GM13976 (cell line): ENCODE data around the gene SCAF8.

Experiments
- DNase-seq: peaks from one replicate; pipeline ENCODE4 v3.0.0; 2012; ENCODE audit warnings: low spot score
- in situ Hi-C: fragments of 300-500 bp; cut with MboI; formaldehyde crosslinking; loops from one replicate; pipeline ENCODE4 v1.12.0; 2022; ENCODE audit warnings: low sequenced_read_pairs, mixed read lengths, inconsistent platforms; ENCODE audit not compliant: unreplicated experiment
- TF ChIP-seq, protein P1 (sequence below): IDR thresholded peaks from 2 replicates; pipeline ENCODE4 v1.5.1; 2012; ENCODE audit warnings: borderline replicate concordance, mild to moderate bottlenecking; ENCODE audit not compliant: insufficient read depth; ENCODE audit errors: extremely low read depth, missing control alignments, control extremely low read depth

The SCAF8 gene

DNA sequence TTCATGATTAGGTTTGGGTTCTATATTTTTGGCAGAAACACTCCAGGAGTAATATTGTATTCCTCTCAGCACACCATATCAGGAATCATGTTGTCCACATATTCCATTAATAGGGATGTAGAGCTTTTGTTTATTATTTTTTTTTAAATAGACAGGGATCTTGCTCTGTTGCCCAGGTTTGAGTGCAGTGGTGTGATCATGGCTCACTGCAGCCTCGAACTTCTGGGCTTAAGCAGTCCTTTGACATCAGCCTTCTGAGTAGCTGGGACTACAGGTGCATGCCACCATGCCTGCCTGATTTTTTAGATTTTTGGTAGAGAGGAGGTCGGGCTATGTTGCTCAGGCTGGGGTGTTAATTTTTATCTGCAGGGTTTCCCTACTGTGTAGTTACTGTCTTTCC is 12.0 kb downstream of the SCAF8 start:
- DNase-seq: no peak
- TF ChIP-seq, protein P1, sequence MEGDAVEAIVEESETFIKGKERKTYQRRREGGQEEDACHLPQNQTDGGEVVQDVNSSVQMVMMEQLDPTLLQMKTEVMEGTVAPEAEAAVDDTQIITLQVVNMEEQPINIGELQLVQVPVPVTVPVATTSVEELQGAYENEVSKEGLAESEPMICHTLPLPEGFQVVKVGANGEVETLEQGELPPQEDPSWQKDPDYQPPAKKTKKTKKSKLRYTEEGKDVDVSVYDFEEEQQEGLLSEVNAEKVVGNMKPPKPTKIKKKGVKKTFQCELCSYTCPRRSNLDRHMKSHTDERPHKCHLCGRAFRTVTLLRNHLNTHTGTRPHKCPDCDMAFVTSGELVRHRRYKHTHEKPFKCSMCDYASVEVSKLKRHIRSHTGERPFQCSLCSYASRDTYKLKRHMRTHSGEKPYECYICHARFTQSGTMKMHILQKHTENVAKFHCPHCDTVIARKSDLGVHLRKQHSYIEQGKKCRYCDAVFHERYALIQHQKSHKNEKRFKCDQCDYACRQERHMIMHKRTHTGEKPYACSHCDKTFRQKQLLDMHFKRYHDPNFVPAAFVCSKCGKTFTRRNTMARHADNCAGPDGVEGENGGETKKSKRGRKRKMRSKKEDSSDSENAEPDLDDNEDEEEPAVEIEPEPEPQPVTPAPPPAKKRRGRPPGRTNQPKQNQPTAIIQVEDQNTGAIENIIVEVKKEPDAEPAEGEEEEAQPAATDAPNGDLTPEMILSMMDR: no peak
- in situ Hi-C loops: no loop called here

DNA sequence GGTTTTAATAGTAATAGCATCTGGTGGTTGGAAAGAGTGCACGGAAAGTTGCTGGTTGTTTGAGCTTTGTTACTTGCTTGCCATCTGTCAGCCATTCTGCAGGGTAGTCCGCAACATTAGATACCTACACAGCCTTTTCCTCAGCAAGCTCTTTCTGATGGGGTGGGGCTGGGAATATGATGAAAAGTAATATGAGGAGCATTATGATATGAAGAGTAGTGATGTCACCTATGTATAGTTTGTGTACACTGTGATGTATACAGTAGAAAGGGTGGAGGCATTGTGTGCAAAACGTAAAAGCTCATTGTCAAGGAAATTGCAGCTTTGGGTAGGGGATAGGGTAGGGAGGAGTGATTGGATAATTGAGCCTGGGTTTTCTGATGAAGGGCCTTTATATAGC is 16.1 kb downstream of the SCAF8 start:
- TF ChIP-seq, protein P1: no peak
- no peak for DNase-seq
- in situ Hi-C loops: no loop called here

DNA sequence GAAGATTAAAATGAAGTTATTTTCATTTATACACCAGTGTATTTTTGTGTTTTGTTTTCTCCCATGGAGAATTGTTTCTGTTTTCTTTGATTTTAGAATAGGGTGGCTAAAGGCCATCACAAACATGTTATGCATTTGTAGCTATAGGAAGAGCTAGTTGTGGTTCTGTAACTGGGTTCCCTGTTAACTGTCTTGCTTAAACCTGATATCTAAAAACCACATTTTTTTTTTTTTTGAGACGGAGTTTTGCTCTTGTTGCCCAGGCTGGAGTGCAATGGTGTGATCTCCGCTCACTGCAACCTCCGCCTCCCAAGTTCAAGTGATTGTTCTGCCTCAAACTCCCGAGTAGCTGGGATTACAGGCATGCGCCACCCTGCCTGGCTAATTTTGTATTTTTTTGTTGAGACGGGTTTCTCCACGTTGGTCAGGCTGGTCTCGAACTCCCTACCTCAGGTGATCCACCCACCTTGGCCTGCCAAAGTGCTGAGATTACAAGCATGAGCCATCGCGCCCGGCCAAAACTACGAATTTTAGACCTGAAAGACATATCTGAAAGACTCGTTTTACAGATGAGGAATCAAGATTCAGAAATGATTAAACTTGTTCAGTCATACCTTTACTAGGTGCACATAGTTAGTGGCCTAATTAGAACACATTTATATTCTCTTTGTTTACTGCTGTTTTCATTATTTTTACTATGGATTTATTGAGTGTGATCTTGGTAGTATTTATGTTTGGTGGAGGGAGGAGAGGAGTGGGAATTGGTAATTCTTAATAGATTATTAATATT is 18.0 kb downstream of the SCAF8 start:
- TF ChIP-seq, protein P1: no peak
- DNase-seq: no peak
- in situ Hi-C loops: no loop called here

DNA sequence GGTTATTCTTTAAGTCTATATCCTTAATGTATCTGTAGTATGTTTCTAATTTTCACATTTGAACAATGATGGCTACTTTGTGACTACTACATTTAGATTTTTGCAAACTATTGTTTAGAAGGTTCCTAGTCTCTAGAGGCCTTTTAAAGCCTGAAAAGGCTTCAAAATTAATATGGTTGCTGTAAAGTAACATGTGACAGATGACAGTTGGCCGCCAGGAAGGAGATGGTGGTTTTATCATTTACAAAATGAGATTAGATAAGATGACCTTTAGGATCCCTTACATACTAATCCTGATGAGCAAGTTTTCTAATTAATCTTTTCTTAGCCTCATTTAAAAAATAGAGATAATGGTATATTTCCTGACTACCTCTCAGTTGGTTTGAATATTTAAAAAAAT is 18.8 kb downstream of the SCAF8 start:
- in situ Hi-C loops: no loop called here
- TF ChIP-seq, protein P1: no peak
- DNase-seq: no peak

DNA sequence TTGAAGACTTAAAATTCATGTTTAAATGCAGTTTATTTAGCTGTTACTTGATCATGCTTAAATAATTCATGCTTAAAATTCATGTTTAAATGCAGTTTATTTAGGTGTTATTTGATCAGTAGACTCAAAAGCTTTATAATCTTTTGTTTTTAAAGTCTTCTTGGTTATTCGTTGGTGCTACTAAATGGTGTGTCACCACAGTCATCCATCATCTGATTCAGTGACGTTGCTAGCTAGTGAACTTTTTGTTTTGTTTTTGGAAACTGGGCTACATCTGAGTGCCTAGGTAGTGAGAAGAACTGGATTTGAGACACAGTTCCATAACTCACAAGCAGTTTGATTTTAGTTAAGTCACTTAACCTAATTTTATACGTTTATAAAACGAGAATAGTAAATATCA is 20.9 kb downstream of the SCAF8 start:
- in situ Hi-C loops: no loop called here
- TF ChIP-seq, protein P1: no peak
- no peak for DNase-seq

DNA sequence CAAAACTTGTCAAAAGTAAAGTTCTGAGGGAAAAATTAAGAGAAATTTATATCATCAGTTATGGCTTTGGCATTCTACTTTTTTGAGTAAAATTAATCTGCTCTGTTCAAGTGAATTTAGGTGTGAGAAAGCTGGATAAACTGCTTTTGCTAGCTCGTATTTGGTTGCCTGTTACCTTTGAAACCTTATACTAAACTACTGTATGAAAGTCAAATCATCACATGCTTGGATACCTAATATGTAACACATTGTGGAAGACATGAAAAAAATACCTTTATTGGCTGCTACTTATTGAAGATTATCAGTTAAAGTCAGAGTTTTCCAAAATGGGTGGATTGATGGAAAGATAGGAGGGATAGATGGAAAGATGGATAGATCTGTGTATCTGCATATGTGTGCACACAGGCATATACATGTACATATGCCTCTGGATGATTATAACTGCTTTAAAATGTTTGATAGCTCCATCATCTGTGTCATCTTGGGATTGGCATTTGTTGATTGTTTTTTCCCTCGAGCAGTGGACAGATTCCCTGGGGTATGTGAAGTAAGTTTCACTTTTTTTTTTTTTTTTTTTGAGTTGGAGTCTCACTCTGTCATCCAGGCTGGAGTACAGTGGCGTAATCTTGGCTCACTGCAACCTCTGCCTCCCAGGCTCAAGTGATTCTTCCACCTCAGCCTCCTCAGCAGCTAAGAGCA is 24.3 kb downstream of the SCAF8 start:
- TF ChIP-seq, protein P1: no peak
- DNase-seq: no peak
- in situ Hi-C loops: no loop called here
